HL-60/S4 (cell line): ENCODE measurements around the gene KCNK4.

Source experiments
- in situ Hi-C: fragments of 300-500 bp; cut with MboI; formaldehyde crosslinking; loops from 2 replicates; pipeline ENCODE4 v1.14.3; 2022; ENCODE audit warnings: low sequenced_read_pairs

KCNK4 gene

DNA sequence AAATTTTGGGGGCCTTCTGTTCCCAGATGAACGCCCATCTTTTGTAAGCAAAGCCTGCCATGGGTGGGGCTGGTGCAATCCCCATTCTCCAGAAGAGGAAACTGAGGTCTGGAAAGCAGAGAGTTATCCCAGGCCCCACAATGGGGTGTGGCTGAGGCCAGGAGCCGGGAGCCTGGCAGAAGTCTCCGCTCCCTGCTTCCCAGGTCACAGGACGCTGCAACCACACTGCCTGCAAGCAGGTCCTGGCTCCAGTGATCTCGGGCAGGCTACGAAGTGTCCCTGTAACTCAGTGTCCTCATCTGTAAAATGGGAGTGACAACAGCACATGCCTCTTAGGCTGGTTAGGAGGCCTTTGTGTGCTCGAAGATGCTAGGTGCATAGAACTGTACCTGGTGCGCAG is 38.1 kb upstream of the KCNK4 start:
- in situ Hi-C loops = no loop called here

DNA sequence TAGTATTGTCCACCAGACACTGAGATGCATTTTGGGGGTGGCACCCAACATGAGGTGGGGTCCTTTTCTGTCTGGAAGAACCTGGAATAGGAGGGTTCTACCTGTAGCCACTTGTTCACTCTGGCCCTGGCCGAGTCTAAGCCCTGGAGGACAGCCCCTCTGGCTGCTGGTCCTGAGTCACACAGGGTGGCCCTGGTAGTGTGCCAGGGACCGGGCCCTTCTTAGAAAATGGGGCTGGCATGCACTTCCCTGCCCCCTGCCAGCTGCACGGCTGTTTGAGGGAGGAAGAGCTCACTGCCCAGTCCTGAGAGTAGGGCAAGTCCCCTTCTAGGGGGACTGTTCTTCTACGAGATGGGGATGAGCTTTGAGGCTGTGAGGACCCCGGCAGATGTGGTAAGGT is 37.6 kb upstream of the KCNK4 start:
- in situ Hi-C loops = no loop called here

- in situ Hi-C loops = no loop called here
Measured at GRCh38 chr11:64254326-64254725, 36.8 kb upstream of the KCNK4 start.

GRCh38 chr11:64255135-64256128 is 35.7 kb upstream of the KCNK4 start:
- in situ Hi-C loops = no loop called here

DNA sequence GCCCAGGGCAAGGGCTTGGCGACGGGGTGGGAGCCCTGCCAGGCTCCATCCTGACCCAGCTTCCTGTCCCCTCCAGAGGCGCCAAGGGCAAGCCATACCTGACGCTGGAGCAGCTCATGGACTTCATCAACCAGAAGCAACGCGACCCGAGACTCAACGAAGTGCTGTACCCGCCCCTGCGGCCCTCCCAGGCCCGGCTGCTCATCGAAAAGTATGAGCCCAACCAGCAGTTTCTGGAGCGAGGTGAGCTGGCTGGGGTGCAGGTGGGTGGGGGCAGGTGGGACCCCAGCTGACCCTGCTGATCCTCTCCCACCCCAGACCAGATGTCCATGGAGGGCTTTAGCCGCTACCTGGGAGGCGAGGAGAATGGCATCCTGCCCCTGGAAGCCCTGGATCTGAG is 34.8 kb upstream of the KCNK4 start:
- in situ Hi-C loops = no loop called here

DNA sequence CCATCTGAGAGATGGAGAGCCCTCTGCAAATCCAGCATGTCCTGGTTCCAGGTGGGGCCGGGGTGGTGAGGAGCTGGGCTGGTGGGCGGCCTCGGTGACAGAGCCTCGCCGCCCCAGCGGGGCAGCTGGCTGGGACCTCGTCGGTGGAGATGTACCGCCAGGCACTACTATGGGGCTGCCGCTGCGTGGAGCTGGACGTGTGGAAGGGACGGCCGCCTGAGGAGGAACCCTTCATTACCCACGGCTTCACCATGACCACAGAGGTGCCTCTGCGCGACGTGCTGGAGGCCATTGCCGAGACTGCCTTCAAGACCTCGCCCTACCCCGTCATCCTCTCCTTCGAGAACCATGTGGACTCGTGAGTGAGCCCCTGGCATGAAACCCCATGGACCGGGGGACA is 32.7 kb upstream of the KCNK4 start:
- in situ Hi-C loops = no loop called here

DNA sequence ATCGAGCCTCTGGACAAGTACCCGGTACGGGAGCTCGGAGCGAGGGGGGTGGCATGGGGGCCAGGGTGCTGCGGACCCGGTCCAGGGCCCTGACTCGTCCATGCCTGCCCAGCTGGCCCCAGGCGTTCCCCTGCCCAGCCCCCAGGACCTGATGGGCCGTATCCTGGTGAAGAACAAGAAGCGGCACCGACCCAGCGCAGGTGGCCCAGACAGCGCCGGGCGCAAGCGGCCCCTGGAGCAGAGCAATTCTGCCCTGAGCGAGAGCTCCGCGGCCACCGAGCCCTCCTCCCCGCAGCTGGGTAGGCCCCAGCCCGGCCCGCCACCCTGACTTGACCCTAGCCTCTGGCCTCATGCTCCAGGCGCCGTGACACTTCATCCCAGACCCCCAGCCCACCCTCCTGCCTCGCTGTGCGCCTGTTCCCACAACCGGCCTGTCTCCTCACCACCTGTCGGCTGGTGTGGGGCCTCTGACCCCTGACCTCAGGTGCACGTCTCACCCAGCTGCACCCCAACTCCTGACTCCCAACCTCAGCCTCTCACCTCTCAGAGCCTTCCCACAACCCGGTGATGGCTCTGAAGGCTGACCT is 32.1 kb upstream of the KCNK4 start:
- in situ Hi-C loops = no loop called here

DNA sequence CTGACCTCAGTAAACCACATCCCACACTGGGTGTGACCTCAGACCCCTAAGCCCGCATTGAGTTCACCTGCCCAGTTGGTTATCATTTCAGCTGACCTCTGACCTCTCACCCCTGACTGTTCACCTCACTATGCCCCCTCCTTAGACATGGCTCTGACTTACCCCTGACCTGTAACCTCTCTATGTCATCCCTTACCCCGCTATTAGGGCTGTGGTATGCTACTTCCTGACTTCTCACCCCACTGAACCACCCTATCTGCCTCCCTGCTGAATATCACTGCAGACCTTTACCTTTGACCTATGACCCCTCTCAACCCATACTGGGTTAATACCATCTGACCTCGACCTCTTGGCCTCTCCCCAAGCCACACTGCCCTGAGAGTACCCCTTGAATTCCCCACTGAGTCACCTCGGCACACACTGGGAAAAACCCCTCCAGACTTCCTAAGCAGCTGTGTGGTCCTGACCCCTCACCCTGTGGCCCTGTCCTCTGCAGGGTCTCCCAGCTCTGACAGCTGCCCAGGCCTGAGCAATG is 31.5 kb upstream of the KCNK4 start:
- in situ Hi-C loops = no loop called here

- in situ Hi-C loops = no loop called here
Measured at GRCh38 chr11:64260147-64260708, 30.9 kb upstream of the KCNK4 start.

GRCh38 chr11:64261556-64262080 is 29.5 kb upstream of the KCNK4 start:
- in situ Hi-C loops = no loop called here

DNA sequence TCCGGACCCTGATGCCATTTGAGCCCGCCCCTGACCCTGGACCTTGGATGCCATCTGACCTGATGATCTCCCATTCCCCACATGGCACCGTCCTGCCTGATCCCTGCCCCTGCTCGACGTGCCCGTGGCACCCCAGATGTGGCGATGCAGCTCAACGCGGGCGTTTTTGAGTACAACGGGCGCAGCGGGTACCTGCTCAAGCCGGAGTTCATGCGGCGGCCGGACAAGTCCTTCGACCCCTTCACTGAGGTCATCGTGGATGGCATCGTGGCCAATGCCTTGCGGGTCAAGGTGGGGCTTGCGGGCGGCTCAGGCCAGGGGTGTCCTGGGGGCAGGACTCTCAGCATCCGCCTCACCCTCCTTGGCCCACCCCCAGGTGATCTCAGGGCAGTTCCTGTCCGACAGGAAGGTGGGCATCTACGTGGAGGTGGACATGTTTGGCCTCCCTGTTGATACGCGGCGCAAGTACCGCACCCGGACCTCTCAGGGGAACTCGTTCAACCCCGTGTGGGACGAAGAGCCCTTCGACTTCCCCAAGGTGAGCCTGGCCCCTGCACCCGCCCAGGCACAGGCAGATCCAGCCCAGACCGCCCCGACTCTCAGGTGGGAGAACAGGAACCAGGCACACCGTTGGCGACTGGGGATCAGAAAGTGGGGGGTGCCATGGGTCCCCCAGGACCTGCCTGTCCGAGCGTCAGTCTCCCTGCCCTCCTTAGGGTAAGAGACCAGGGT is 28.7 kb upstream of the KCNK4 start:
- in situ Hi-C loops = no loop called here

- in situ Hi-C loops = no loop called here
Measured at GRCh38 chr11:64263021-64263946, 27.8 kb upstream of the KCNK4 start.

- in situ Hi-C loops = no loop called here
Measured at GRCh38 chr11:64263947-64264317, 27.2 kb upstream of the KCNK4 start.

DNA sequence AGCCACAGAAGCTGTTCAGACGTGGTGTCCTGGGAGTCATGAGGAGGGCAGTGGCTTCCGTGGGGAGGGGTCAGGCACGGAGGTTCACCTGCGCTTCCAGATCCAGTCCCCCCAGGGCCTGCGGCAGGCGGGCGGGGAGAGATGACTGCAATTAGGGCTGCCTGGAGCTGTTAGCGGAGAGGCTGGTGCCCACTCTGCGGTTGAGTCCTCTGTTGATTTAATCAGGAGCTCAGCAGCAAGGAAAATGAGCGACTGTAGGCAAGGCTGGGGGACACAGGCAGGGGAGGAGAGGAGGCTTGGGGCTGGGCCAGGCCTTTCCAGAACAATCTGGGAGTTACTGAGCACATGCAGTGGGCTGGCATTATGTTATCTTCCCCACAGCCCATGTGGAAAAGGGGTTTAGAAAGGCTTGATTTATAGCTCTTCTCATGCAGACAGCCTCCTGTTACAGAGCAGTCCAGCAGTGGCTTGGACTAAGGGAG is 26.7 kb upstream of the KCNK4 start:
- in situ Hi-C loops = no loop called here

- in situ Hi-C loops = no loop called here
Measured at GRCh38 chr11:64265176-64266160, 25.6 kb upstream of the KCNK4 start.

- in situ Hi-C loops = no loop called here
Measured at GRCh38 chr11:64266339-64266738, 24.8 kb upstream of the KCNK4 start.

- in situ Hi-C loops = no loop called here
Measured at GRCh38 chr11:64267207-64267945, 23.7 kb upstream of the KCNK4 start.
